AG20443 (cell line): ENCODE data around the gene PLXNA2.

ENCODE experiments used
- DNase-seq: peaks from one replicate; pipeline ENCODE4 v3.0.0; 2012; ENCODE audit warnings: low spot score, mixed read lengths

Gene PLXNA2

DNA sequence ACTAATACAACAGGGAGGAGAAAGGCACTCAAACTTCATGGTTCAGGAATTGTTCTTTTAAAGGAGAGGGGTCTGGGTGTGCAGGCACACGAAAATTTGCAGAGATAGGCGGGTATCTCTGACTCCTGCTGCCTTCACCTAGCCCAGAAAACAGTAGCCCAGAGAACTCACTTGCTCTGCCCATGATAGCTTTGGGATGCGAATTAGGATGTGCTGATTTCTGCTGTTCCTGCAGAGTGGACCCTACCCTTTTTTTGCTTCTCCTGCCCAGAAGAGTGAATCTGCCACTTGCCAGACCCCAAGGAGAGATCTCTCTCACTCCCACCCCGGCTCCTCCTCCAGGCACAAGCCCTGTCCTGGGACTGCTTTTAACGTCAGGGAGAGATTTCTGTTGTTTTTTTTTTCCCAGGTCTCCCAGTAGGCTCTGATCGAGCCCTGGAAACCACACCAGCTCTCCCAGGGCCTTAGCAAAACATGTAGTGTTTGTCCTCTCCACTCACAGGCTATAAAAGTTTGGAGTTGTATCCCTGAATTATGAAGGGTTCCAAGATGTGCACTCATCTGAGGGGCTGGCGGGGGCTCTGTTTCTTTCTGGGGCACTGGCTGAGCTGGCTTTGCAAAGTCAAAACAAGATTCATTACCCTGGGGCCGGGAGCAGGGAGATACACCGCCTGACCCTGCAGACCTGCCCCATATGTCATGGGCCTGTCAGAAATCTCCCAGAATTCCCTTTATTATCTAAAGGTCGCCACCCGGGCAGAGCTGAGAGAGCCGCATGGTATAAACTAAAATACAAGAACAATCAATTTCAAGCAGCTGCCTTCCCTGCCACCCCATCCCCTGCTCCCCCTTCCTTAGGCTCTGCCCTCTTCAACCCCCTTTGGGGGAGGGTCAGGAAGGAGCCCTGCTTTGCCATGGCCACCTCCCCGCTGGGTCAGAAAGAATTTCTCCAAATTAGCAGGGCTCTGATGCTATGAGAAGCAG lies 17.9 kb downstream of the PLXNA2 start:
- no peak for DNase-seq

DNA sequence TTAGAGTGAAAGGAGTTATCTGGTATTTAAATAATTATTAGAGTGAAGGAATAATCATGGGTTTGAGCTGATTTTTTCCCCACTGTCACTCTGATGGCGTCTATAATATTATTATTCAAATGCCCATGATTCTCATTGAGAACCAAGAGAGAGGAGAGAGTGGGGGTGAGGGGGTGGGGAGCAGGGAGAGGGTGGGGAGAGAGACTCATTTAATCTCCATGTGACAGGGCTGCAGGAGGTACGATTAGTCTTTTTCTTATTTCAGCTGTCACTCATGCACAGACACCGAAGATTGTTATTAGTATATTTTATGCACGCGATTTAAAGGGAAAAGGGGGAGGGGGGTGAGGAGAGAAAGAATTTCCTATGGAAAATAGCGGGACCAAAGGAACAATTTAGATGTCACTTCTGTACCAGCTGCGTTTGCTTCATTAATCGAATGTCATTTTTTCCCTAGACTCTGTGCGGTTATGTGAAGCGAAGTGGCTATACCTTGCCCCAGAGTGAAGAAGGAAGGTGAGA lies 19.9 kb downstream of the PLXNA2 start:
- no peak for DNase-seq

DNA sequence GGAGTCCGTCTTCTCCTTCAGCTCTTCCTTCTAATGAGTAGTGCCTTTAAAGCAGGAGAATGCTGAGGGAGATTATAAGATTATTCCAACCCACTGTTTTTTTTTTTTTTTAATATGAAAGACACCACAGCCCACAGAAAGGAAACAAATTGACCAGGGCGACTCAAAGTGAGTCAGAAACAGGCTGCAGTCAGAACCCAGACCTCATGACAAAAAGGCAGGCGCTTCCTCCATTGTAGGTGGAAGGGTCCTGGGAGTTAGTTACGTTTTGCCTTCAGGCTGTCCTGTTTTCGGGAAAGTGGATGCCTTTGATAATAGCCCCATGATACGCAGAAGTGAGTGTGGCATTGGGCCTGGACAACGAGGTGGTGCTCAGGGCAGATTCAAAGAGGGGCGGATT lies 21.0 kb downstream of the PLXNA2 start:
- no peak for DNase-seq

DNA sequence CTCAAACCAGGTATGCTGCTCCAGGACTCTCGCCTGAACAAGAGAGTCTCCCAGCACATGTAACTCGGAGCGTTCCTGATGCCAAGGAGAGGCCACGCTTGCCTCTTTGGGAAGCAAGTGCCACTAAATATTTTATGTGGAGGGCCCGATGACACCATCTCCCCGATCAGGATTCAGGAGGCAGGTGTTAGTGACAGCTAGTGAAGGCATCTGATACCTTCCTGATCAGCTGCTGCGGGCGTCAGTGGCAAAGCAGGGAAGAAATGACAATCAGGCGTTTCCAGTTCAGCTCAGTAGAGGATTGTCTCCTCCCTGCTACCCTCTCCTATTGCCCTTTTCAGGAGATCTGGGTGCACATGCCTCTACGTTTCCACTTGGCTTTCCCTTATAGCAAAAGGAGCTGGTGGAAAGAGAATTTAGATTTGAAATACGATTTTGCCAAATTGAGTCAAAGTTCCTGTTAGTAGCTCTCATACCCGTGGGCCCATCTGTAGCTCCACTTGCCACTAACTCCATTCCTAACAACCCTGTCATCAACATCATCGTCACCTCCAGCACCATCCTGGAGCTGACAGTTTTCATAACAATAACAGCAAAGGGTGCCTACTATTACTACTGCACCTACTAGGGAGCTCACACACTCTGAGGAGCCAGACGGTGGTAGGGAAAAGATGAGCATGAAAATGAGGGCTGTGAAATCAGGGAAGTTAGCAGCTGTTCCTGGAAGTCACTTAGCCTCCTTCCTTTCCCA lies 21.6 kb downstream of the PLXNA2 start:
- DNase-seq, result no peak

DNA sequence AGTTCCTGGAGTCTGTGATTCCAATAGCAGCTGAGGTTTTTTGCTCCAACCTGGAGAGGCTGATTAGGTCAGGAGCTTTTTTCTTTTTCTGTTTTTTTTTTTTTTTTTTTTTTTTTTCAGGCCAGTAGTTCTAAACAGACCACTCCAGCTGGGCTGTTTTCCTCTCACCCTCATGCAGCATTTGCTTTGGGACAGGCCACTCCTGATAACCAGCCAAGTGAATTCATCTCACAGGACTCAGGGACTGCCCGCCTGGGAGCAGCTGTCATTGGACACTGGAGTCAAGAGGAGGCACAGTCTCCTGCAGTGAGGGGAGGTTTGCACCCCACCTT lies 22.9 kb downstream of the PLXNA2 start:
- no peak for DNase-seq

DNA sequence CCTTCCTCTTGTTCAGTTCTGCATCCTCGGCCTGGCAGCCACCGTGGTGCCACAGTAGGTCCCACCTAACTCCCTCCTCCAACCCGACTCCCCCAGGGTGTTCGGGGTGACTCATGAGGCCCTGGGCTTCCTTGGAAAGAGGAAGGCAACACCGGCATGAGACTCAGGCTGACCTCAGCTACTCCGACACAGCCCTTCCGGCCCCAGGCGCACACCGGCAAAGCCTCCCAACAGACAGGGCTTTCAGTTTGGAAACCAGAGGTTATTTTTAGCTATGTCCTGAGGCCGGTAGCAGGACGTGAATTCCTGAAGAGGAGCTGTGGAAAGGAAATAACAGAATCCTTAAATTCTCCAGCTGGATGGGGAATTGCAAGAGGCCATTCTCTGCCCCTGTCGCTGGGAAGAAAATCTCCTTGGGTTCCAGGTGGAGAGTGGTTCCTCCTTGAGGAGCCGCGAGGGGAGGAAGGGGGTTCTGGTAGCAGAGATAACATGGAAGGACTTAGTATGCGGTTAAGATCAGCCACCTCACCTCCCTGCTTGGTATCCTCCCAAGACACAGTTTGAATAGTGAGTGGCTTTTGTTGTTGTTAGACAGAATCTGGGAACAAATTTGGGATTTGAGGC lies 24.4 kb downstream of the PLXNA2 start:
- peak; percentile 78 for DNase-seq

DNA sequence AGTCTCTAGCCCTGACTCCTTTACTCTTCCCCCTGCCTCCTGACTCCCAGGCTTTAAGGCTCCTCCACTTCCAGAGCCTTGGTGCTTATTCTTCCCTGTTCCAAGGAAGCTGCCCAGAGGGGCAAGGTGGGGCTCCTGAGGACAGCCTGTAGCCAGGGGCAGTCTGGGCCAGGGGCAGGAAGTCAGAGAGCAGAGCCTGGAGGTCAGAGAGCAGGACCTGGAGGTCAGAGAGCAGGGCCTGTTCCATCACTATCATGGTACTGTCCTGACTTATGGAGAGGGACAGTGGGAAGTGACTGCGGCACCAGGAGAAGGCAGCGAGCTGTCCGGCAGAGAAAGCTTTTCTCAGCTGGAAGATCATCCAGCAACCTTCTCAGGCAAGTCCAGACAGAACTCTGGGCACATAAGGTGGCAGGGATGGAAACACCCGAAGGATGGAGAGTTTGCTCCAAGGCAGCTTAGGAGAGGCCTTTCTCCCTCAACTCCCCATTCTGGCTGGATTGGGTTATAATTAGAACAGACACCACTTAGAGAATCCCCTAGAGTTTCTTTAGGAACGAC lies 25.0 kb downstream of the PLXNA2 start:
- no peak for DNase-seq

DNA sequence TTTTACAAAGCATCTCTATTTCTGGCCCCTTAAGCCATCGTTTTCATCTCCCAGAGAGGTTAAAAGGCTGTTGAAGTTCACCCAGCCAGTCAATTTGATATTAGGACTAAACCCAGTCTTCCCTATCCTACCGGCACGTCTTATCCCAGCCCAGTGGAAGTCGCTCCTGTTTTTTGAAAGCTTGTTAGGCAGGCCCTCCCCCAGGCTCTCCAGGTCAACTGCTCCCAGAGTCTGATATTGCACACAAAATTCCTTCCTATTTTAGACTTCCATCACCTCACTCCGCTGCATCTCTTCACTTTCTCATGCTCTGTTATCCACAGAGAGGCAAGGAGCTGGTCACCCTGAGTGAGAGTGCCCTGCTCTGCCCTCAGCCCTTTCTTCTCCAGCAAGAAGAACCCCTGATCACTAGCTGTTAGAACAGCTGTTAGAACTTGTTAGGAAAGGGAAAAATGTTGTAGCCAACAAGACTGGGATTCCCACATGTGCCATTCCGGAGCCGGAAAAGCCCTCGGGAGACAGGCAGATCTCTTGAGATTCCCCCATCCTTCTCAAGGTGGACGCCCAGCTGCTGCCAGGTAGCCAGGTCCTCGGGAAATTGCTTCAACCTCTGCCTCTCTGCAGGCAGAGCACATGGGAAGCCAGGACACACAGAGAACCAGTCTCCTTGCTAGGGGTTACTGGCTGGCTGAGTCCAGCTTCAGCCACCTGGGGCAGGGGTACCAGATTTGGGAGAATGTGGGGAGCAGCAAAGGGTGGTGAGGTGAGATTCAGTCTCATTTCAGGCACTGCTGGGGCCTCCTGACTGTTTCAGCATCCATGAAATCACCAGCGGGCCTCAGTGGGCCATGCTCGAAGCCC lies 25.7 kb downstream of the PLXNA2 start:
- DNase-seq, result no peak

DNA sequence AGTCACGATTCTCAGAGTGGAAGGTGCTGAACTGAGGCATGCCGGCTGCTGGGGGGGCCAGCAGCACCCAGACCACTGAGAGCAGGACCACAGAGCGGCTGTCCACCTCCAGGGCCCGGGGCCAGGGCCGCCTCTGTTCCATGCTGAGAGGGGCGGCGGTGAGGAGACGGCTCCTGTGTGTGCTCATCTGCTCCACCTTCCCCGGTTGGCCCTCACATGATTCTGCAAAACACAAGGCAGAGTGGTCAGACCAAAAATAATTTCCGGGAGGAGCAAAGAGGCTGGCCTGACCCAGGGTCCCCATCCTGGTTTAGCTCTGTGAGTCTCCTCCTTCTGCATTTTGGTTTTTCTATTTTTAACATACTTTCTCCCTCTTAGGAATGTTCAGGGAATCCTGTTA lies 26.4 kb downstream of the PLXNA2 start:
- no peak for DNase-seq

DNA sequence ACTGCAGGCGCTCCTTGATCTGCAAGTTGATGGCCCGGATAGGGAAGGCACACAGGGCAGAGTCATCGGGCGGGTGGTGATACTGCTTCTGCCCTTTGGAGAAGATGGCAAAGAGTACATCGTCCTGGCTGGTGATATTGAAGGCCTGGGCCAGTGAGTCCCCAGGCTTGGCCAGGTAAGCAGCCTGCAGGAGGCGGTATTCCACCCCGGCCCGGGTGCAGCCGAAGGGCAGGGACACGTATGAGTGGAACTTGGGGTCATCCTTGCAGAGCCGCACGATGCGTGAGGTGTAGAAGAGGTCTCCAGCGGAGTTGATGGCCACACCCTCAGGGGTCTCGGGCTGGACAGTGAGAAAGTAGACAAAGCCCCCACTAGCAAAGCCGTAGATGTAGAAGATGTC lies 27.4 kb downstream of the PLXNA2 start:
- DNase-seq, result no peak

DNA sequence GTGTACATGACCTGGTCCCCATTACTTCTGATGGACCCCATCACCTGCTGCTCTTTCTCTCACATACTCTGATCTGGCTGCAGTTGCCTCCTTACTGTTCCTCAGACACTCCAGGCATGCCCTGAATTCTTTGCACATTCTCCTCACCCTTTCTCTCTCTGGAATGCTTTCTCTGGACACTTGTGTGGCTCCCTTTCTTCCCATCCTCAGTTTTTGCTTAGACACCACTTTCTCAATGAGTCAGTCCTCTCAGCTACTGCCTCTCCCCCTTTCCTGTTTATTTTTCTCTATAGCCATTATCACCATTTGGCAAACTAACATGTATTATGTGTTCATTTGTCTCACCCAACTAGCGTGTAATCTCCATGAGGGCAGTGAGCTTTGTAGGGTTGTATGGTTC lies 28.1 kb downstream of the PLXNA2 start:
- DNase-seq, result peak; percentile 83

DNA sequence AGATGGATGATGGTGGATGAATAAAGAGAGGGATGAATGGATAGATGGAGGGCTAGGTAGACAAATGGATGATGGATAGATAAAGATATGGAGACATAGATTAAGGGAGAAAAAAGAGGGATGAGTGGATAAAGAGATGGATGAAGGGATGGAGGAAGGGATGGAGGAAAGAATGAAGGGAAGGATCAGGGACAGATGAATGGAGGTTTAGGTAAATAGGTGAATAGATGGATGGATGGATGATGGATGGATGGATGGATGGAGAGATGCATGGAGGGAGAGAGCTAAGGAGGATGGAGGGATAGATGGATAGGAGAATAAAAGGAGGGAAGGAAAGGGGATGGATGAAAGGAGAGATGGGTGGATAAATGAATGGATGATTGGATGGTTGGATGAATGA lies 28.8 kb downstream of the PLXNA2 start:
- no peak for DNase-seq

DNA sequence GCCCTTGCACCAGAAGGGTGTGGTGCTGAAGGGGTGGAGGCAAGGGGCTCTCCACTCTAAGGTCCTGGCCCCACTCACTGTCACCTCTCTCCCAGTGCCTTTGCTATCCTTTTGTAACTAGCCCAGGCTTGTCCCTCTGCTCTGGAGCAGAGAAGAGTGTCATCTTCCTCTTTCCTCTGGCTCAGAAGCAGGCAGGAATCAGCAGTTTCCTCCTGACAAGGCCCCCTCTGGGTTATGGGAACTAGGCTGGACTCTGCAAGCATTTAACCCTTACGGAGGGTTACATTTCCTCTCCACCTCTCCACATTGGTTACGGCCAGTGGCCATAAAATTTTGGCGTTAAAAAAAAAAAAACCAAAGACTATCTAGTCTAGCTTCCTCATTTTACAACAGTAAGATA lies 30.4 kb downstream of the PLXNA2 start:
- DNase-seq, result no peak

DNA sequence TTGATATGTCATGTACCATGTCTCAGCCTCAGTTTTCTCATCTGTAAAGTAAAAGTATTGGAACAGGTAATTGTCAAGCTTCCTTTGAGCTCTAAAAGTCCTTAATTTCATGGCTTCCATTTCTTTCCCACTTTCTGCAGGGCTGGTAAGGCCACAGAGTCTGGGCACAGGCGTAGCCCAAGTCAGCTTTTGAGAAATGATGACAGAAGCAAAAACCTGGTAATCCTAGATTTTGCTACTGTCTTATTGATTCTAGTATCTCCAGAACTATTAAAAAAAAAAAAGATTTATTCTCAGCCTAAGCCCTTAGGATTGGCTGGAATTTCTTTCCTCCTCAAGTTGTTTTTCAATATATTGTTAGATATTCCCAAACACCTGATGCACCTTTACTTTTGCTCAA lies 31.3 kb downstream of the PLXNA2 start:
- no peak for DNase-seq

DNA sequence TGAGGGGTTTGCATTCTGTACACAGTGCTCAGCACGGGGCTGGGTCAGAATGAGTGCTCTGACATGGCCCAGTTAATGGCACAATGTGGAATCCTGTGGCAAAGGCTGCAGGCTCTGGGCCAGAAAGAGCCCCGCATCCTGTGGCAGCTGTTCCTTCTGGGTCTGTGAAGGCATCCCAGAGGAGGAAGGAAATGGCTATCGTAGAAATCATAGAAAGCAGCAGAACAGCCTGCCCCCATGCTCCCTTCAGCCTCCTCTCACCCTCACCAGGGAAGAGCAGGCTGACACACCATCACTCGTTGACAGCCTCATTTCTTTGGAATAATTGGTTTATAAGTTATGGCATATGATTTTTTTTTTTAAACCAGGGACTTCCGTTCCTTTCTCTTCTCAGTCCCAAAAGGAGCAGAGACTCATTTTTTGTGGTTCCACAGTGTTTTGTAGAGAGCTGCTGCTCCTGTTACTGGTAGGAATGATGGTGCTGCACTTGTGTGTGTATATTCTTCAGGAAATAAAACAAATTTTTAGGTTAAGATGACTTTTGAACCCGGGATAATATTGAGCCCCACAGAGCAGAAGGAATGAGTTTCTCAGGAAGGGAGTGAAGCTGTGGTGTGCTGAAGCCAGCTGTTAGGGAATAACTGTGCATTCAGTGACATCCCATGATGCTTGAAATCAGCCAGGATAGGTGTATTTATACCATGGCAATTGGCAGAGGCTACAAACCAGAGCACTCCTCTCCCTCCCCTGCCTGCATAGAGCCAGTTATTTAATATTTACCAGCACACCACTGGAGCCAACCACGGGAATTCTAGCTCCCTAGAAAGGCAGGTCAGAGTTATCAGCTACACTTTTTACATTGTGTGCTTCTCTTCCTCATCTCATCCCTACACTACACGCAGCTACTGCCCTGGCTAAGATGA lies 32.0 kb downstream of the PLXNA2 start:
- no peak for DNase-seq

DNA sequence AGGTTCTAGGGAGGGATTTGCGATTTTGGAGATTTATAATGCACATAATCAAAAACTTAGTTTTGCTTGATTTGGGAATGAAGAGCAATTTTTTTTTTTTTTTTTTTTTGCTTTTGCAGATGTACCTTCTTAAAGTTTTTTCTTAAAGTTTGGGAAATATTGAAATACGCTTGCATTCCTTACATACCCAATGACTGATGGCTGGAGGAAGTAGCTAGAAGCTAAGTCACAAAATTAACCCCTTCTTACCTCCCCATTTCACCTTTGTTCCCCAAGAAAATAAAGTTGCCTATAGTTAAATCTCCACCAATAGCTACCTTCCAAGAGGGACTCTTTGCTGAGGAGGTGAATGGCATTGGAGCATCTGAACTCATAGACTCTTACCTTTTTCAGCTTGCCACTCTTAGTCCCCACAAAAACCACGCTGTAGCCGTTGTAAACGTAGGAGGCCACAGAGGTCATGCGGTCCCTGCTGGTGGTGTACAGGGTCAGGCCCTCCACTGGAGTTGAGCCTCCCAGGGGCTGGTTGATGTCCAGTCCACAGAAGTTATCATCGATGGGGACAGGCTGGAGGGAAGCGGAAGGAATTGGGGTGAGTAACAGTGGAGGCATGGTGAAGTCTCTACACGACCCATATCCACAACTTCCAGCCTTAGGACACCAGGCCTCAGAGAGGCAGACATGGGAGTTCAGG lies 34.1 kb downstream of the PLXNA2 start:
- no peak for DNase-seq

DNA sequence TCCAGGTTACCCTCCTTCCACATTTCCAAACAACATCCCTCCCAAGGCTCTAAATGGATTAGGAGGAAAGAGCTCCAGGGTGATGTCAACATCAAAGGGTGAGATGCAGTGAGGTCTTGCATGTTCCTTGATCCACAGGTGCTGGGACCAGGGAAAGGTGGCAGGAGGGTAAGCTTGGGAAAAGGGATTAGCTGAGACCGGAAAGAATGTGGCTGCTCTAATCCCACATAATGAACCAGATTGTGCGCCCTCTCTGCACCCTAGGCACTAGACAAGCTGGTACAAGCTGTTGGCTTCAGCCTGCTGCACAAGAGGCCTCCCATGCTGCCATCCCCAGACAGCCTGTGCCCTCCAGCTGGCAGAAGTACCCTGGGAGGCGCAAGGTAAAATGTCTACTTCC lies 34.9 kb downstream of the PLXNA2 start:
- DNase-seq, result no peak

DNA sequence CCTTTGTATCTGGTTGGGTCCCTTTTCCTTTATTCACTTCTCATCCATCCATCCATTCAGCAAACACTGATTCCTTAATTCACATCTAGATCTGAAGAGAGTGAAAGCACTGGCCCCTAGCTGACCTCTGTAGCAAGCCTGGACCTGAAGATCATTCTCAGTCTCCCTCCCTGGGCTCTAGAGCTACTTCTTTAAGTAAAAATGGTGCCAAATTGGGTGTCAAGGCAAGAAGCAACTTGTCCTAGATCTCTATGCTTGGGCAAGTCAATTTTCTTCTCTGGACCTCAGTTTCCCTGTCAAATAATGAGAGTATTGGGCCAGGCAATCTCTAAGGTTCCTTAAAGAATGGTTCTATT lies 36.1 kb downstream of the PLXNA2 start:
- no peak for DNase-seq

DNA sequence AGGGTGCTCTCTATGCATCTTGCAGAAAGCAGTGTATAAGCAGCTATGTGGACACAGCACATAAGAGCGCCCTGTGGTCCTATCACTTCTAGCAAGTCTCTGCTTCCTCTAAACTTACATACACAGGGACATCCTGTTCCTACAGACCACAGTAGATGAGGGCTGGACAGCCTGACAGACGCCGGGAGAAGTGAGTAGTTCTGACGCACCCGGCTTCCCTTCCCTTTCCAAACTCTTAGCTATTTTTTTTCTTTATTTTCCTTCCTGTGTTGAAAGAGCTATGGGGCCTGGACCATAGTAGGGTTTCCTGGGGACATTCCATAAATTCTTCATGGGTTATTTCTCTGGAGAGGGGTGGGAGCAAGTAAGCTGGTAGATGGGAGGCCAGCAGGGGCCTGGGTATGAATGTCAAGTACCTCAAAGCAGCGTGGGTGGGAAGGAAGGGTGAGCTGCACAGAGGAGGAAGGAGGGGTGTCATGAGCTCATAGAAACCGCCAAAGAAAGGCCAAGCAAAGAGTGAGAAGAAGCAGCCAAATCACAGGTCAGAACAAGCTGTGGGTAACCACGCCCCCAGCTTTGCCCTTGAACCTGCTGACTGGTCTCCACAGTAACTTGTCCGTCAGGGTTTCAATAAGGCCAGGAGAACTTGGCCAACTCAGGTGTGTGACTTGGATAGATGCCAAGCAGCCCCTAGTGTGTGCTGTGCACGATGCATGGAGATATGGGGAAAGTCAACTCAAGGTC lies 36.6 kb downstream of the PLXNA2 start:
- DNase-seq, result peak; percentile 76
